GM18867 (cell line): ENCODE results near the gene ZNF611.
"Not testable (repeated sequence)": the region's sequence is repeated elsewhere in the genome, so short reads cannot be mapped to it uniquely, and the experiment has no call there.

Experiments
- ATAC-seq: cut with Tn5 transposase; IDR thresholded peaks from one replicate; pipeline ENCODE4 v1.9.1; 2021; ENCODE audit warnings: mild to moderate bottlenecking, moderate library complexity; ENCODE audit not compliant: unreplicated experiment

ZNF611 gene

DNA sequence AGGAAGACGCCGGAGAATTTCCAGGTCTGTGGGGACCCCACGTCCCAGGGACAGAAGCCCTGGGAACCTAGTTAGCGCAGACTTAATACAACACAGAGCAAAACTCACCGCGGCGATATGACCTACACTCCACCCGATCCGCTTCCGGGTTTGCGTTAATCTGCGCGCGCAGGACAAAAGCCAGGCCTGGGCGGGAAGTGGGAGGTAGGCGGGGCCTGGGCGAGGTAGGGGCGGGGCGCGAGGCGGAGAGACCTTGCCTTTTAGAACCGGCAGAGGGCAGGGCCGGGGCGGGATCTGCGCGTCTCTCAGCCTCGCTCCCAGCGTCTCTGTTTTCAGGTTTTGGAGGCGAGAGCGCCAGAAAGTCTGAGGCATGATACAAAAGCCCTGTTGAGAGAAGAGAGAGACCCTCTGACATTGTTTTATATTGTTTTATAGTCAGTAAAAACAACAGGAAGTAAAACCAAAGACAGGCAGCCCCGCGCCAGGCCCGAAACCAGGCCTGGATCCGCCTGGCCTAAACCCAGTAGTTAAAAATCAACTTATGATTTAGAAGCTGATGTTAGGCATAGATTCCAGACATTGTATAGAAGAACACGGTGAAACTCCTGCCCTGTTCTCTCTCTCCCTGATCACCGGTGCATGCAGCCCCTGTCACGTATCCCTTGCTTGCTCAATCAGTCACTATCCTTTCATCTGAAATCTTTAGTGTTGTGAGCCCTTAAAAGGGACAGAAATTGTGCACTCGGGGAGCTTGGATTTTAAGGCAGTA lies at the start of gene ZNF611:
Gene ZNF611, minus strand, starts transcription at position 152 of the 769 bp plus-strand sequence. CDS start 19,150 bp downstream, outside the sequence.
- peak; percentile 93 for ATAC-seq

DNA sequence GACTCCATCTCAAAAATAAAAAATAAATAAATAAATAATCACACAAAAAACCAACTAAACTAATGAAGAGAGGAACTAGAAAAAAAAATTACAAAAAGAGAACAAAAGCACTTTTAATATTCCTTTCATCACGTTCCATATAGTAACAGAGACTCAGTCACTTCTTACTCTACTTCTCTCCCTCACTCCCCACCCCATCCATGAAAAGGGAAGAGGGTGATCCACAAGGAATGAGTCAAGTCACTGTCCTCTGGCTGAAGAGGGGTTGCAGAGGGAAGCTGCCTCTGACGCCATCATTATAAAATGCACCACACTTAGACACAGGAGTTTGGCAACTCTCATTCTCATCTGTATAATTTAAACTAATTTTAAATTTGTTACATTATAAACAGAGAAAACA lies 48.0 kb upstream of the ZNF611 start:
- ATAC-seq = not testable (repeated sequence)

DNA sequence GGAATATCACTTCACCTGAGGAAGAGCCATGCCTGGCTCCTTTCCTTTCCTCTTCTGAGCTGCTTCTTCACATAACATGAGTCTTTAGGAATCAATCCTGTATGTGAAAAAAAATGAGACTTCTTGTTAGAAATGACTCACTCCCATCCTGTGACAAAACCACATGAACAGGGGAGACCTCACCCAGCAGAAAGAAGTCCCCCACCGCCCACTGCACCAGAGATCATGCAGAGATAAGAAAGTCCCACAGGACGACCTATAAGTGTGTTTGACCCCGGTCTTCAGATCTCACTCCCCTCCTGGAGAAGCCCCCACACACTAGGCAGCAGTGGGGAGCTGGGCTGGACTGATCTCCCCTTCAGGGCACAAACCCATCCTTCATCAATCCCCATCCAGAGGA lies 44.0 kb upstream of the ZNF611 start:
- ATAC-seq = no peak

DNA sequence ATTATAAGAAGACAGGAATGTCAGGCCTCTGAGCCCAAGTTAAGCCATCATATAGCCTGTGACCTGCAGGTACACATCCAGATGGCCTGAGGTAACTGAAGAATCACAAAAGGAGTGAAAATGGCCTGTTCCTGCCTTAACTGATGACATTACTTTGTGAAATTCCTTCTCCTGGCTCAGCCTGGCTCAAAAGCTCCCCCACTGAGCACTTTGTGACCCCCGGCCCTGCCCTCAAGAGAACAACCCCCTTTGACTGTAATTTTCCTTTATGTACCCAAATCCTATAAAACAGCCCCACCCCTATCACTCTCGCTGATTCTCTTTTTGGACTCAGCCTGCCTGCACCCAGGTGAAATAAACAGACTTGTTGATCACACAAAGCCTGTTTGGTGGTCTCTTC lies 21.6 kb upstream of the ZNF611 start:
- ATAC-seq = not testable (repeated sequence)

DNA sequence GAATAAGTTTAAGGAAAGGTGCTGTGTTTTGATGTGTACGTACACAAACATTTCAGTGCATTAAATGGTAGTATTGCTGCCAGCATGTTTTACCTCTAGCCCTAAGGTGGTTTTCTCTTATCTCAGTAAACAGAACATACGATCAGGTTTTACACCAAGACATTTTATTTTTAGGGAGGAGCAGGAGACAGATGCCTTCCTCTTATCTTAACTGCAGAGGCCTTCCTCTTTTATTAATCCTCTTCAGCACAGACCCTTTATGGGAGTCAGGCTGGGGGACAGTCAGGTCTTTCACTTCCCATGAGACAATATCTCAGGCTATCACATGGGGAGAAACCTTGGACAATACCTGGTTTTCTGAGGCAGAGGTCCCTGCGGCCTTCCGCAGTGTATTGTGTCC lies 14.9 kb upstream of the ZNF611 start:
- ATAC-seq = no peak

DNA sequence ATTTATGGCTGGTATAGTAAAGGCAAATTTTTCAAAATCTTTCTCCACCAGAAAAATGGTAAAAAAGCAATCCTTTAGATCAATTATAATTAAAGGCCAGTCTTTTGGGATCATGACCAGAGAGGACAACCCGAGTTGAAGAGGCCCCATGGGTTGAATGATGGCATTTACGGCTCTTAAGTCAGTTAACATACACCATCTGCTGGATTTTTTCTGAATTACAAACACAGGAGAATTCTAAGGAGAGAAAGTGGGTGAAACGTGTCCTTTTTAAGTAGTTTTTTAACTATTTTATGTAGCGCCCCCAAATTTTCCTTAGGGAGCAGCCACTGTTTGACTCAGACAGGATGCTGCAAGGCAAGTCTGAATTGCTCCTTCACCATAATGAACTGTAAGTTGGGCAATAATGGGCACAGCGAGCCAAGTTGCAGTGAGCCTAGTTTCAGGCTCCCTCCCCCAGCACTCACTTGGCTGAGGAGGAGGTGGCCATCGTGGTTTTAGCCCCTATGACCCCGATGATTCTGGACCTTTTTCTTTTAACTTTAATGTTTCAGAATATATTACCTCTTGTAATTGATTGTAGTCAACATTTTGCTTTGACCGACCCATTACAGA lies 13.6 kb upstream of the ZNF611 start:
- ATAC-seq = no peak

DNA sequence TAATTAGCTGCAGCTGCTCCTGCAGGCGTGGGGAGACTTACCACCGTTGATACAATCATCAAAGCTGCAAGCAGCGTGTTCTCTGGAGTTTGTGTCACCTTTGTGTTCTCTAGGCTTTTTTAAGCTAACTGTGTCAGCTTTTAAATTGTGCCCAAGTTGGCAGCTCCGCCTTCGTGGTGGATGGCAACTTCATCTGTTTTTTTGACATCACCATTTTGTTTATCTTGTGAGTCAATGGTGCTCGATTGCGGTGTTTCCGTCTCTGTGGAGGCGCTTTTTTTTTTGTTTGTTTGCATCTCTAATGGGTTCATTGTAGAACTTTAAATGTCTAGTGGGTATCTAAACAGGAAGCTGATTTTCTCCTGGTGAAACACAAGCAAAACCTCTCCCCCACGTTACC lies 11.1 kb upstream of the ZNF611 start:
- ATAC-seq = not testable (repeated sequence)

DNA sequence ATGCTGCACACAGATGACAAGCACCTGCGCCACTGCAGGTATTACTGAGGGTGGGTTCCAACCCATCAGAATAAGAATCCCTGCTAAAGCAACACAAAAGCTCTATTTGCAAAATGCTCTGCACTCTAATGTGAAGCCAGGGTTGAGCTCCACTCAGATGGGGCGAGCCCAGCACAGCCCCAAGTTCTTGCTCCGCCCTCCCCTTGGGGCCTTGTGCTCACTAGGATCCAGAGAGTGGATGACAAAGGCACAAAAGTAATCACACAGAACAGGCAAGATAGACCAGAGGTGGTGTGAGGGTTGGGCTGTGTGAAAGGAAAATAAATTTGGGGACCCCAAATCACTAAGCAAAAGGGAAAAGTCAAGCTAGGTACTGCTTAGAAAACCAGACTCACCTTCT lies 8.2 kb upstream of the ZNF611 start:
- ATAC-seq = no peak

DNA sequence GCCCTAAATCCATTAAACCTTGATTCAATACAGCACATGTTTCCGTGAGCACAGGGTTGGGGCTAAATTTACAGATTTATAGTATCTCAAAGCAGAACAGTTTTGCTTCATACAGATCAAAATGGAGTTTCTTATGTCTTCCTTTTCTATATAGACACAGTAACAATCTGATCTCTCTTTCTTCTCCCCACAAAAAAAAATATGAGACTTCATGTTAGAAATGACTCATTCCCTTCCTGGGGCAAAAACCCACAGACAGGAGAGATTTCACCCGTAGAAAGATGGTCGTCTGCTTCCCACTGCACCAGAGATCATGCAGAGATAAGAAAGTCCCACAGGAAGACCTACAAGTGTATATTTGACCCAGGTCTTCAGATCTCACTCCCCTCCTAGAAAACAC lies 7.7 kb upstream of the ZNF611 start:
- ATAC-seq = no peak

DNA sequence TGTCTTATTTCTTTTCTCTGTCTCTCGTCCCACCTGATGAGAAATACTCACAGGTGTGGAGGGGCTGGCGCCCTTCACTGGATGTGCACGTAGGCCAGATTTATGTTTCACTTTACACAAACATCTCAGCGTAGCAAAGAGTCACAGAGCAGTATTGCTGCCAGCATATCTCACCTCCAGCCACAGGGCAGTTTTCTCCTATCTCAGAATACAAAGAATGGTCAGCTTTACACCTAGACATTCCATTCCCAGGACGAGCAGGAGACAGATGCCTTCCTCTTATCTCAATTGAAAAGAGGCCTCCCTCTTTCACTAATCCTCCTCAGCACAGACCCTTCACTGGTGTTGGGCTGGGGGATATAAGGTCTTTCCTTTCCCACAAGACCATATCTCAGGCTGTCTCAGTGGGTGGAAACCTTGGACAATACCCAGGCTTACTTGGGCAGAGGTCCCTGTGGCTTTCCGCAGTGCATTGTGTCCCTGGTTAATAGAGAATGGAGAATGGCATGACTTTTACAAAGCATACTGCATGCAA lies 7.2 kb upstream of the ZNF611 start:
- ATAC-seq = no peak

DNA sequence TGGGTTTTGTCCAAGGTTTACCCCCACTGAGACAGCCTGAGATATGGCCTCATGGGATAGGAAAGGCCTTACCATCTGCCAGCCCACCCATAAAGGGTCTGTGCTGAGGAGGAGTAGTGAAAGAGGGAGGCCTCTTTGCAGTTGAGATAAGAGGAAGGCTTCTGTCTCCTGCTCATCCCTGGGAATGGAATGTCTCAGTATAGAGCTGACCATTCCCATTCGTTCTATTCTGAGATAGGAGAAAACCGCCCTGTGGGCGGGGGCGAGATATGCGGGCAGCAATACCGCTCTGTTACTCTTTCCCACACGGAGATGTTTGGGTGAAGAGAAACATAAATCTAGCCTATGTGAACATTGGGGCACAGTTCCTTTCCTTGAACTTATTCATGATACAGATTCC lies 6.5 kb upstream of the ZNF611 start:
- ATAC-seq = not testable (repeated sequence)

DNA sequence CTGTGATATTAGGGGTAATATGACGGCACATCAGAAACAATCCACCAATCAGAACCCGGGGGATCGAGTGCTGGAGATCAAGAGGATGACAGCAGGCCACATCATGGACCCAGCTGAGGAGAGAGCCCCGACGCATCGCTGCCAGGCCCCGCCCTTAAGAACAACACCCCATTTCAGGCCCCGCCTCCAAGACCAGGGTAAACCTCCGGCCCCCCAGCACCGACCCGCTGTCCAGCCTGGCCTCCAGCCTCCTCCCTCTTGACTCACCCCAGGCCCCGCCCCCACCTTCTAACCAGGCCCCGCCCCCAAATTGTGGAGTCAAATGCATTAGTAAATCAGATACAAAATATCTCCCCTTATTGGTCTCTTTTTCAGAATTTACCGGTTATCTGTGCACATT lies 4.7 kb upstream of the ZNF611 start:
- no peak for ATAC-seq

DNA sequence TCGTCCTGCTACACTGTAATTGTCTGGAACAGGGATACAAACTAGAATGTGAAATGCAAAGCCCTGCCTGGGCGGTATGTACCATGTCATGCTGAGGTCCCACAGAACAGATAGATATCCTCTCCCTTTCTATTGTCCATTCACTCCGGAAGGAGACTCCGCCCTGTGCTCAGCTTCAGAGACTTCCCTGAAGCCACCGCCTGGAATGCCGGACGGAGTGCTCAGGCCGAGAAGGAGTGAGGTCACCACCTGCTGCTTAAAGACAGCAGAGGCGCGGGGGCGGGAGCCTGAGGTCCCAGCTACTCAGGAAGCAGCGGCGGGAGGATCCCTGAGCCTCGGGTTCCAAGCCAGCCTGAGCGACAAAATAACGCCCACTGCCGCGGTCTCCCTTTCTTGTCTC lies 890 bp upstream of the ZNF611 start:
- ATAC-seq = no peak

DNA sequence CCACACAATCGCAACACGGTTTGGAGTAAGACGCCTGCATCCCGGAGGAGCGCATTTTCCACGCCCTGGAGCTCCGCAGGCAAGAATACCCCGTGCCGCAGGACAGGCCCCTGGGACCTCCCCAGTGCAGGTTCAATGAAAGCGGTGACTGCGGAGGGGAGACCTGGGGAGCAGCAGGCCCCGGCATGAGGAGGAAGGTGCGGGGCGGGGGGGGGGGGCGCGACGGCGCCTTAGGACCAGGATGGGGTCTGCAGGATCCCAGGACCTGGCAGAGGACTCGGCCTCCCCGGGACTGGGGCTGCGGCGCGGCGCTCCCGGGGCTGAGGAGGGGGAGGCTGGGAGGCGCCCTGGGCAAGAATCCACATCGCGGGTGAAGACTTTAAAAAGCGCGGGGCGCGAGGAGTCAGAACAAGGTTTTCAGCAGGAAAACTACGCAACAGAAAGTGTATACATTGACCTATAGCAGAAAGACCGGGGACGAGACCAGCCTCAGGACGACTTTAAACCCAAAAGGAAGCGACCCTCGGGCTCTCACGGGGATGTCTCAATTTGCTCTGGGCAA lies 432 bp downstream of the ZNF611 start:
- ATAC-seq = peak; percentile 33

DNA sequence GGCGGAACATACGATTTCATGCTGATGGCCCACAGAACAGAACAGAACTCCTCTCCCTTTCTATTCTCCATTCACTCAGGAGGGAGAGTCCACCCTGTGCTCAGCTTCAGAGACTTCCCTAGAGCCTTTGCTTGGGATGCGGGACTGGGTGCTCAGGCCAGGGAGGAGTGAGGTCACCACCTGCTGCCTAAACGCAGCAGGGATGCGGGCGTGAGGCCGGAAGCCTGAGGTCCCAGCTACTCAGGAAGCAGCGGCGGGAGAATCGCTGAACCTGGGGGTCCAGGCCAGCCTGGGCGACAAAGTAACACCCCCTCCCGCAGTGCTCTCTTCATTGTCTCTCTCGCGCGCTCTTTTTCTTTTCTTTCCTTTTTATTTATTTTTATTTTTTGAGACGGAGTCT lies 8.8 kb downstream of the ZNF611 start:
- ATAC-seq = not testable (repeated sequence)

DNA sequence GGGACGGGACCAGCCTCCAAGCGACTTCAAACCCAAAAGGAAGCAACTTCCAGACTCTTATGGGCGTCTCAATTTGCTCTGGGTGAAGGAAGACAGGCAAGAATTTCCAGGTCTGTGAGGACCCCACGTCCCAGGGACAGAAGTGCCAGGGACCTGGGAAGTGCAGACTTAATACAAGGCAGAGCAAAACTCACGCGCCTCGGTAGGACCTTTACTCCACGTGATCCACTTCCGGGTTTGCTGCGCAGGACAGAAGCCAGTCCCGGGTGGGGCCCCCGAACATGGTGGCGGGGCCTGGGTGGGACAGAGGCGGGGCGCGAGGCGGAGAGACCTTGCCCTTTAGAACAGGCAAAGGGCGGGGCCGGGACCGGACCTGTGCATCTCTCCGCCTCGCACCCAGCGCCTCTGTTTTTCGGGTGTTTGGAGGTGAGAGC lies 9.3 kb downstream of the ZNF611 start:
- no peak for ATAC-seq

DNA sequence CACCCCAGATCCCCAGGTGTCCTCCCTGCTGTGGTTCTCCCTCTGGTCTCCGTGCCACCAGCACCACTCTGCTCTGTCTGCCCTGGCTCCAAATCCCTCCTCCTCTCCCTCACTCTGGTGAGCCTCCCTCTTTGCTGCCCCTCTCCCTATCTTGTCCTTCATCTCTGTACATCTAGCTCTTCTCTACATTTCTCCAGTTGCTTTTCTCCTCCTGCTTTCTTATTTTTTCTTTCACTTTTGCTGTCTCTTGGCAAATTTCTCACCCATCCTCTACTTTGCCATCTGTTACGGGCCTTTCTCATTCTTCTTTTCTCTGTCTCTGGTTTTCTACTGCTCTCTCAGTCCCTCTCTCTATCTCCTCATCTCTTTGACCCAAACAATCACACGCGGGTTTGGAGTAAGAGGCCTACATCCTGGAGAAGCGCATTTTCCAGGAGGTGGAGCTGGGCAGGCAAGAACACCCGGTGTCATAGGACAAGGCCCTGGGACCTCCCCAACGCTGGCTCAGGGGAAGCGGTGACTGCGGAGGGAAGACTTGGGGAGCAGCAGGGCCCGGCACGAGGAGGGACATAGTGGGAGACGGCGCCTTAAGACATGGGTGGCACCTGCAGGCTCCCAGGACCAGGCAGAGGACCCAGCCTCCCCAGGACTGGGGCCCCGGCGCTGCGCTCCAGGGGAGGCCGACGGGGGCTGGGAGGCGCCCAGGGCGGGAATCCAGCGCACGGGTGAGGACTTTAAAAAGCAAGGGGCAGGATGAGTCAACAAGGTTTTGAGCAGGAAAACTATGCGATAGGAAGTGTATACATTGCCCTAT lies 9.9 kb downstream of the ZNF611 start:
- ATAC-seq = no peak

DNA sequence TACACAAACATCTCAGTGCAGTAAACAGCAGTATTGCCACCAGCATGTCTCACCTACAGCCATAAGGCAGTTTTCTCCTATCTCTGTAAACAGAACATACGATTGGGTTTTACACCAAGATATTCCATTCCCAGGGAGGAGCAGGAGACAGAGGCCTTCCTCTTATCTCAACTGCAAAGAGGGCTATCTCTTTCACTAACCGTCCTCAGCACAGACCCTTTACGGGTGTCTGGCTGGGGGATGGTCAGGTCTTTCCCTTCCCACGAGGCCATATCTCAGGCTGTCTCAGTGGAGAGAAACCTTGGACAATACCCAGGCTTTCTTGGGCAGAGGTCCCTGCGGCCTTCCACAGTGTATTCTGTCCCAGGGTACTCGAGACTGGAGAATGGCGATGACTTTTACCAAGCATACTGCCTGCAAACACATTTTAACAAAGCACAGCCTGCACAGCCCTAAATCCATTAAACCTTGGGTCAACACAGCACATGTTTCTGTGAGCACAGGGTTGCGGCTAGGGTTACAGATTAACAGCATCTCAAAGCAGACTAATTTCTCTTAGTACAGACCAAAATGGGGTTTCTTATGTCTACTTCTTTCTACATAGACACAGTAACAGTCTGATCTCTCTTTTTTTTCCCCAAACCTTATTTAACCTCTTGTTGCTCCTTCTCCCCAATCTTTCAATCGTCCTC lies 10.8 kb downstream of the ZNF611 start:
- not testable (repeated sequence) for ATAC-seq

DNA sequence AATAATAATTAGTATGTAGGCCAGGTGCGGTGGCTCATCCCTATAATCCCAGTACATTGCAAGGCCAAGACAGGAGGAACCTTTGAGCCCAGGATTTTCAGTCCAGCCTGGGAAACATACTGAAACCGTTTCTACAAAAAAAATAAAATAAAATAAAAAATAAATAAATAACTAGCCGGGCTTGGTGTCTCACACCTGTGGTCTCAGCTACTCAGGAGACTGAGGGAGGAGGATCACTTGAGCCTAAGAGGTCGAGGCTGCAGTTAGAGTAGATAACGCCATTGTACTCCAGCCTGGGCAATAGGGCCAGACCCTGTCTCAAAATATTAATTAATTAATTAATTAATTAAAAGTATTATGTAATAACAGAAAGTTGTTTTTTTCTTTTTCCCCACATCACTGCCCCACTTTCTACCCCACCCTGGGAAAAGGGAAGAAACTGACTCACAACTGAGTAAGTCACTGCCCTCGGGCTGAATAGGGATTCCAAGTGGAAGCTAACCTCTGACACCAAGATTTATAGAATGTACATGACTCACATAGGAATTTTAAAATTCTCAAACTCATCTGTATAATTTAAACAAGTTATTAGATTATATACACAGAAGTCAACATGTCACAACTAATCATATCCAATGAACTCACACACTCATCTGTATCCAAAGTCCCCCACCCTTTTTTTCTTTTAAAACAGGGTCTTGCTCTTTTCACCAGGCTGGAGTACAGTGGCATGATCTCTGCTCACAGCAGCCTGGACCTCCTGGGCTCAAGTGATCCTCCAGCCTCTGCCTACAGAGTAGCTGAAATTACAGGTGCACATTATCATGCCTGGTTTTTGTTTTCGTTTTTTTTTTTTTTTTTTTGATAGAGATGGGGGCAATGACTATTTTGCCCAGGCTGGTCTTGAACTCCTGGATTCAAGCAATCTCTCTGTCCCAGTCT lies 12.5 kb downstream of the ZNF611 start:
- ATAC-seq = no peak
